GM18502 (cell line): ENCODE results near the gene HRH2.

Experiments used
- ATAC-seq: cut with Tn5 transposase; IDR thresholded peaks from one replicate; pipeline ENCODE4 v1.9.1; 2021; ENCODE audit warnings: mild to moderate bottlenecking; ENCODE audit not compliant: unreplicated experiment, poor library complexity

Gene HRH2

GRCh38 chr5:175689147-175689991 is 31.5 kb downstream of the HRH2 start:
- ATAC-seq = no peak

GRCh38 chr5:175690025-175690424 is 32.2 kb downstream of the HRH2 start:
- ATAC-seq = no peak

- no peak for ATAC-seq
Measured at GRCh38 chr5:175690586-175690985, 32.7 kb downstream of the HRH2 start.

- no peak for ATAC-seq
Measured at GRCh38 chr5:175691761-175692160, 33.9 kb downstream of the HRH2 start.

GRCh38 chr5:175692235-175692995 is 34.5 kb downstream of the HRH2 start:
- no peak for ATAC-seq

GRCh38 chr5:175692996-175693710 is 35.3 kb downstream of the HRH2 start:
- no peak for ATAC-seq

- ATAC-seq = no peak
Measured at GRCh38 chr5:175693741-175694140, 35.9 kb downstream of the HRH2 start.

DNA sequence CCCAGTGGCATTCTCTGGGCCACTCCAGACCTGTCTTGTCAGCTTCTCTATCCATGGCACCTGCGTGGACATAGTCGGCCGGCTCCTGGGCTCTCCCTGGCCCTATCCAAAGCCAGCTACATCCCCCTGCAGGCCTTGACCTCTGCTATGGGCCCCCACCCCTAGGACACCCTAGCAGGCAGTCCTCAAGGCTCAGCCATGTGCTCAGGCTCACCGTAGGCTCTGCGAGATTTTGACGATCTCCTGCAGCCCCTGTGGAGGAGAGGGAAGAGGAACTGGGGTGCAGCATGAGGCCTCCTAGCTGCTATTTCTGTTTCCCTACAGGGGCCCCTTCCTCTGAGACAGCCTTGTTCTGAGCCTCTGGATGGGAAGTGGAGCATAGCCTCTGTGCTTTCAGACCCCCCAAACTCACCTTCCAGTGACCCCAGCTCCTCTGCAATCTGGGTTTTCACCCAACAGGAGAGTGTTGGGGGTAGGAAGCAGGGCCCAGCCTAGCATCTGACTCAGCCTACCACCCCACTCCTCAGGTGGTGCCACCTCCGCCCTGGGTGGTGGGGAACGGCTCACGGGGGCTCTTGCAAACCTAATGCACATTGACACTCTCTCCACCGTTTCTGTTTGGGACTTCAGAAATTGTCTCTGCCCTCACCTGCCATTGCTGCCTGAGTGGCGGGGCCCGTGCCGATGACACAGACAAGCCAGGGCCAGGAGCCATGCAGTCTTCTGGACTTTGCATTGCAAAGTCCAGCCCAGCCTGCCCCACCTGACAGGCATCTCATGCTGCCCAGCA is 36.7 kb downstream of the HRH2 start:
- ATAC-seq = no peak

DNA sequence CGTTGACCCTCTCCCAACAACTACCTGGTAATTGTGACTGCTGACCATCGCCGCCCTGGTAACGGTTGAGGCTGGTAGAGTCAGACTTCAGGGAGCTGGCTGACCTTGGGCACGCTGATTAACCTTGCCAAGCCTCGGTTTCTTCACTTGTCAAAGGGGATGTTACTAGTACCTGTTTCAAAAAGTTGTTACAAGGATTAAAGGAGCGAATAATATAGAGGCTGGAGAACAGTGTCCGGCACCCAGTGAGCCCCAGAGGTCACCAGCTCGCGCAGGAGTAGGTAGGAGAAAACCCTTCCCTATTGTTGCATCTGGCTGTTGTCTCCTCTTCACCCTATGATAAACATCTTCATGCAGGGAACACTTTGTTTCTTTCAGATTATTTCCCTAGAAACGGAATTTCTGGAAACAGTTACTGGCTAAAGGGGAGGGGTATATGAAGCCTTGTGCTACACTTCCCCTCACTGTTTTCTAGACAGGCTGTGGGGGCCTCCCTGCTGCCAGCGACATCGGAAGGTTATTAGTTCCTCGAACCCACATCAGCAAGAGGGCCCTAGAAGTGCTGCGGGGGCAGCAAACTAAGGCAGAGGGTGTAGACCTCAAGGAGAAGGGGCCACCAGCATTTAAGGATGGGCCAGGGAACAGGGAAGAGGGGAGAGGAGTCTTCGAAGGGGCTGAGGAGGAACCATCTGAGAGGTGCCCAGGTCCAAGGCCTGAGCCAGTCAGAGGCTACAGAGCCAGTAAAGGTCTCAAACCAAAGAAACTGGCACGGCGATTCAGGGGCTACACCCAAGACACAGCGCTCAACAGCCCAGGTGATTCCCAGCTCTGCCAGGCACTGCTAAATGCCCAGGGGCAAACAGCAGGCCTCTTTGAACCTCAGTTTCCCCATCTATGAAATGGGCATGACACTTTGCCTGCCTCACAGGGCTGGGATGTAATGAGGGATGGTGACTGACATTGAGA is 37.6 kb downstream of the HRH2 start:
- no peak for ATAC-seq

DNA sequence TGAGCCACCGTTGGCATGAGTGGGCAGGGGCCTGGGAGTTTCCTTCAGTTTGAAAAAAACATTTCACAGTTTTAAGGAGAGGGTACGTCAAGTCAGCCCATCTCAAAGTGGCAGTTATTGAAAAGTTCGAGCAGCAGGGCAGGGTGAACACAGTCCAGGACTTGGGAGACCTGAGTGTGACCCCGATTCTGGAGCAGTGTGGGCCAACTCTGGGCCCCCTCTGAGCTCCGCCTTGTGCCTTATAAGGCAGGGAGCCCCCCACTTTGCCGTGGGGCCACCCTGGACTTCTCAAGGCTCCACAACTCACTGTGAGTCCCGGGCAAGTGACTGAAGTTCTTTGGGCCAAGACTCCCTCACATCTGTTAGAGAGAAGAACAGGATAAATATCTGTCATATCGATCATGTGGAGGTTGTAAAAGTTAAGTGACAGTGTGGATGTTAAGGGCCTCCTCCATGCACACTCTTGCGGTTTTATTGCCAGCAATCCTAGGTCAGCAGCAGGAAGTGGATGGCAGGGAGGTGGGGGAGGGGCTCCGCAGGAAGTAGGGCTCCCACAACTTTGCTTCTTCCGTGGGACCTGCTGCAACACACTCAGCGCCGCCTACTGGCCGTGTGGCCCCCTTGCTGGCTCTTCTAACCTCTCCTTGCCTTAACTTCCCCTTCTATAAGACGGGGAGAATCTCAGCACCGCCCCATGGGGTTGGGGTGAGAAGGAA is 38.4 kb downstream of the HRH2 start:
- no peak for ATAC-seq

GRCh38 chr5:175696855-175697198 is 39.0 kb downstream of the HRH2 start:
- no peak for ATAC-seq

GRCh38 chr5:175697846-175698245 is 40.0 kb downstream of the HRH2 start:
- ATAC-seq = no peak

- ATAC-seq = no peak
Measured at GRCh38 chr5:175698401-175699115, 40.7 kb downstream of the HRH2 start.

DNA sequence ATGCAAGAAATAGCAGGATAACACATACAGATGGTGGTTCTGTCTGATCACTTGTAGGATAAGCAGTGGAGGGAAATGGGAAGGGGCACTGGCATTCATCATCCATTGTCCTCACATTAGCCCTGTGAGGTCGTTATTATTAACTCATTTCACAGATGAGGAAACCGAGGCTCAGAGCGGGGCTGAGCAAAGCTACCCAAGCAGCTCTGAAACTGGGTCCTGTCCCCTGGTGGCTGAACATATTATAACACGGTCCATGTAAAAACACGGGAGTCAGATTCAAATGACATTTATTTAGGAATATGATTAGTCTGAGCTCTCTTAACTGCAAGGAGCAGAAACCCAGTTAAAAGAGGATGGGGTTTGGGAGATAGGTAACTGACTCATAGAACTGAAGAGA is 43.1 kb downstream of the HRH2 start:
- no peak for ATAC-seq

DNA sequence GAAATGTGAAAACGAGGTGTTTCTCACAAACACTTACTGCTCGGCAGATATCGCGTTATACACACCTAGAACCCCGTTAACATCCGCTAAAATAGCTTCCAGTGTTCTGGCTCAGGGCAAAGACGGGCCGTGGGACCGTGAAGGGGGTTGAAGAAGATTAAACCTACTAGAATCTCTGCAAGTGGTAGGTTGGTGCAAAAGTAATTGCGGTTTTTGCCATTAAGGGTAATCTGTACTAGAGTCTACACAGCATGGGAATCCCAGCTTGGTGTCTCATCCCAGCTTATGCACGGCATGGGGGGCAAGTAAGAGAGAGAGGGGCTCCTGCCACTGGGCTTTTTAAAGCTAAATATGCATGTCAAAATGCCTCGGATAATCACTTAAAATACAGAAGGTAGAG is 43.9 kb downstream of the HRH2 start:
- ATAC-seq = no peak

GRCh38 chr5:175706499-175706898 is 48.6 kb downstream of the HRH2 start:
- ATAC-seq = no peak

- no peak for ATAC-seq
Measured at GRCh38 chr5:175707751-175708375, 50.0 kb downstream of the HRH2 start.
